BLaER1 (cell line): Measurements from ENCODE around the gene RANGRF.

ENCODE experiments used
- H3K27ac ChIP-seq: shearing (Covaris generic); formaldehyde crosslinking; 2 replicates; pipeline ENCODE4 v1.8.1; 2022
- H3K27me3 ChIP-seq: shearing (Covaris generic); formaldehyde crosslinking; 2 replicates; pipeline ENCODE4 v1.8.1; 2022
- H3K36me3 ChIP-seq: shearing (Covaris generic); formaldehyde crosslinking; 2 replicates; pipeline ENCODE4 v1.8.1; 2022
- H3K4me1 ChIP-seq: shearing (Covaris generic); formaldehyde crosslinking; 2 replicates; pipeline ENCODE4 v1.8.1; 2022
- H3K4me2 ChIP-seq: shearing (Covaris generic); formaldehyde crosslinking; 2 replicates; pipeline ENCODE4 v1.8.1; 2022
- H3K4me3 ChIP-seq: shearing (Covaris generic); formaldehyde crosslinking; 2 replicates; pipeline ENCODE4 v1.8.1; 2022
- H3K9ac ChIP-seq: shearing (Covaris generic); formaldehyde crosslinking; 2 replicates; pipeline ENCODE4 v1.8.1; 2022
- H3K9me3 ChIP-seq: shearing (Covaris generic); formaldehyde crosslinking; 2 replicates; pipeline ENCODE4 v1.8.1; 2022
- H4K20me1 ChIP-seq: shearing (Covaris generic); formaldehyde crosslinking; 2 replicates; pipeline ENCODE4 v1.8.1; 2022
- Cebpa-rat ChIP-seq: shearing (Covaris generic); IDR thresholded peaks from 2 replicates; pipeline ENCODE4 v1.8.1; 2022

The RANGRF gene

DNA sequence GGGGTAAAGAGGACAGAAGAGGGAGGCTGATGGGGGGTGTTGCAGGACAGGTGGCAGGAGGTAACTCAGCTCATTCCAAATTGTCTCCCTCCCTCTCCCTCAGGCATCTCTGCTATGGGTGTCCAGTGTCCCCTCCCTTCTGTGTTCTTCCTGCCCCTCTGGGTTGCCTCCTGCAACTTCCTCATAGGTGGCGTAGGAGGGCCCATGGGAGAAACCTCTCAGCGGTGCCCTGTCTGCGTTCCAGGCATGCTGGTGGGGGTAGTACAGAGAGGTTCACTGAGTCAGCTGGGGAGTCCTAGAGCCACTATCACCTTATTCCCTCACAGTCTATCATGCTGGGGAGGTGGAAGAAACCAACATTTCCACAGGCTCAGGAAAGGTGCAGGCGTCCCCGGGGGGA, 36.5 kb downstream of the RANGRF start:
- H3K27ac ChIP-seq: no peak overlapping the region
- H3K9me3 ChIP-seq: no peaks in the 10 kb centered on the region
- H3K4me3 ChIP-seq: no peak overlapping the region
- H3K4me2 ChIP-seq: no peak overlapping the region
- peaks cover 39% of the 10 kb centered on the region for H3K27me3 ChIP-seq
- no peaks in the 10 kb centered on the region for H4K20me1 ChIP-seq
- peaks cover 17% of the 10 kb centered on the region for H3K4me1 ChIP-seq
- TF ChIP-seq Cebpa-rat: no peak
- no peak overlapping the region for H3K9ac ChIP-seq
- no peaks in the 10 kb centered on the region for H3K36me3 ChIP-seq

DNA sequence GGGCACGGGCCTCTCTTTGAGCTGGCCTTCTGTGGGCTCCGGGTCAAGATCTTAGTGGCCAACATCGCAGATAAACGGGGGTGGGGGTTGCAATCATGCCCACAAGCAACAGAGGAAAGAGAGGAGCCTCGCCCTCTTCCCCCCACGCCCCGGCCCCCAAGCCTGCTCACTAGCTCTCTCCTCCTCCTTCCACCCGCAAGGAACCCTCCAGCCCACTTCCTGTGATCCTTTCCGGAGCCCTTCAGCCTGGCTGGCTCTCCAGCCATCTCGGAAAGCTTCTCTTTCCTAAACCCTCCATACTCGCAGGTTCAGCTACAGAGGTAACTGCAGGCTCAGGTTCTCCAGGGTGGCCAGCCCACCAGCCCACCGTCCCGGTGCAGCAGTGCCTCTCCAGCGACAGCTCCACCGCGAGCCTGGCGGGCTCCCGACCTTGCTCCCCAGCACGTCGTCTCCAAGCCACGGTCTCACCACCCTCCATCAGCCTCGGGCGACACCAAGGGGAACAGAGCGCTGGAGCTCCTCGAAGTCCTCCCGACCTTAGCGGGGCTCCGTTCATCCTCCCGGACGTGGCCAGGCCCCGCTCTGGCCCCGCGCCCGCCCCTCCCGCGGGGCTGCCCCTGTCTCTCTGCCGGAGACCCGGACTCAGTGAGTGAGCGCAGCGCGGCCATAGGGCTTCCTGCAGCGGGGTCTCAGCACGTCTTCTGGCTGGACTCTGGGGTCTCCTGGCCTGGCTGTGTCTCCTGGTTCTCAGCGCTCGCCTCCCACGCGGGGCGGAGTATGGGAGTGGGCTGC, 38.2 kb downstream of the RANGRF start:
- H3K4me3 ChIP-seq: peak overlapping the region; percentile 57
- TF ChIP-seq Cebpa-rat: no peak
- H3K4me2 ChIP-seq: peak overlapping the region; percentile 78
- H3K9ac ChIP-seq: peak overlapping the region; percentile 7; the same call in 1 of the 2 replicates
- peaks cover 17% of the 10 kb centered on the region for H3K4me1 ChIP-seq
- H3K27ac ChIP-seq: no peak overlapping the region
- H3K9me3 ChIP-seq: no peaks in the 10 kb centered on the region
- peaks cover 39% of the 10 kb centered on the region for H3K27me3 ChIP-seq
- H4K20me1 ChIP-seq: no peaks in the 10 kb centered on the region
- H3K36me3 ChIP-seq: no peaks in the 10 kb centered on the region

DNA sequence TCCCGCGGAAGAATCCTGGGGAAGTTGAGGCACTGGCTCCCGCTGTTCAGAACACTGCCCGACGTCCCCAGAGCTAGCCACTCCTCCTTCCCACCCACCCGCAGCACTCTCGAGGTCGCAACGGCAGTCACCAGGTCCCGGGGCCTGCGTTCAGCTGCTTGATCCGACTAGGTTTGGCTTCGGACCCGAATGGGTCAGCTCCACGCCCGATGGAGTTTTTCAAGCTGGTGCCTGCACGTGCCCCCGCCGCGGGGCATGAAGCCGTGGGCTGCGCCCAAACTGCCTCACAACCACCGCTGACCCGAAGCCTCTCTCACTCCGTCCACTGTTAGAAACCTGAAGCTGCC, 38.8 kb downstream of the RANGRF start:
- Histone ChIP-seq H3K36me3 (no peaks in the 10 kb centered on the region), H3K27ac (no peak overlapping the region), H3K4me2 (peak overlapping the region; percentile 78), H3K4me3 (peak overlapping the region; percentile 57), H3K4me1 (peaks cover 17% of the 10 kb centered on the region), H3K9me3 (no peaks in the 10 kb centered on the region), H4K20me1 (no peaks in the 10 kb centered on the region), H3K9ac (no peak overlapping the region), H3K27me3 (peaks cover 39% of the 10 kb centered on the region)
- TF ChIP-seq Cebpa-rat: no peak

DNA sequence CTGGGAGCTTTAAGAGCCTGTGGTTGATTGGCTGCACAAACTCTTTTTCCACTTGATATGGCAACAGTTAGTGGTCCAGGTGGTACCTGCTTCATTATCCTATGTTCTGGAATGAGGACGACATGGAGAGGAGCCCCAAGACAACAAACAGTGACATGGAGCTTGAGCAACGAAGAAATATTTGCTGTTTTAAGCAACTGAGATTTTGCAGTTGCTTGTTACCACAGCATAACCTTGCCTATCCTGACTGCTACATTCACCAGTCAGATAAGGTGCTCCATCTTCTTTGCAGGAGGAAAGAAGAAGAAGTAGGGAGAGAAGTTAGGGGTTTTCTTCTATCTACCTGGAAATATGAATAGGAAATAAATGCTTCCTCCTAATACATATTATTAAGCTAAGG, 43.7 kb downstream of the RANGRF start:
- no peaks in the 10 kb centered on the region for H4K20me1 ChIP-seq
- no peak overlapping the region for H3K27ac ChIP-seq
- peaks cover 13% of the 10 kb centered on the region for H3K27me3 ChIP-seq
- no peaks in the 10 kb centered on the region for H3K9me3 ChIP-seq
- H3K4me1 ChIP-seq: peaks cover 2% of the 10 kb centered on the region
- no peak overlapping the region for H3K9ac ChIP-seq
- no peak for TF ChIP-seq Cebpa-rat
- no peak overlapping the region for H3K4me3 ChIP-seq
- no peak overlapping the region for H3K4me2 ChIP-seq
- no peaks in the 10 kb centered on the region for H3K36me3 ChIP-seq

DNA sequence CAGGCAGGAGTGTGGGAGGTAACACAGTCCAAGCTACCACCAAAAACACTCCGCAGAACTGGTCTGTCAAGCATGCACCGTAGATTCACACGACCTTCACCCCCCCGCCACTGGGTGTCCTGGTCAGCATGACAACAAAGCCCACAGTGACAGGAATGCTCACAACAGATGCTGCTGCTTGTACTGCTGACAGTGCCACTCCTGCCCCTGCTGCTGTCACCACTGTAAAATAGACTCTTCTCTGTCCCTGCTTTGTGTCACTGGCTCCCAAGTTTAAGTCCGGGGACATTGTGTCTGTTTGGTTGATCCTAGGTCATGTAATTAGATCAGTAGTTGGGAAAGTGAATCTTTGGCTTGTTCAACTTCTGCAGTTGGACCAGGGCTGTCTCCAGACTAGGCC, 44.2 kb downstream of the RANGRF start:
- Histone ChIP-seq H3K36me3 (no peaks in the 10 kb centered on the region), H3K9me3 (no peaks in the 10 kb centered on the region), H4K20me1 (no peaks in the 10 kb centered on the region), H3K27me3 (peaks cover 7% of the 10 kb centered on the region), H3K27ac (no peak overlapping the region), H3K4me3 (no peak overlapping the region), H3K4me2 (no peak overlapping the region), H3K4me1 (no peaks in the 10 kb centered on the region), H3K9ac (no peak overlapping the region)
- no peak for TF ChIP-seq Cebpa-rat

DNA sequence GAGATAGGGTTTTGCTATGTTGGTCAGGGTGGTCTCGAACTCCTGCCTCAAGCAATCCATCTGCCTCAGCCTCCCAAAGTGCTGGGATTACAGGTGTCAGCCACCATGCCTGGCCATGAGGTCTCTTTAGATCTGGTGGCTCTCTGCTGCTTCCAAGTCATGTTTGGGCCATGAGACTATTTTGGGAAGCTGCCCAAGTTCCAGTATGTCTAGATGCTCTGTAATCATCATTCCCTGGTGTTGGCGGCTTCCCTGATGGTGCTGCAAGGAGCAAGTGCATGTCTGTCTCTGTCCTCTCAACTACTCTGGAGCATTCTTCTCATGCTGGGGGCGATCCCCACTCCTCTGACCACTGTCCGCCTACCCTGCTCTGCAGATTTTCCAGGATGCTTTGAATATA, 44.8 kb downstream of the RANGRF start:
- H3K27ac ChIP-seq: no peak overlapping the region
- no peaks in the 10 kb centered on the region for H4K20me1 ChIP-seq
- no peaks in the 10 kb centered on the region for H3K36me3 ChIP-seq
- no peak for TF ChIP-seq Cebpa-rat
- peaks cover 1% of the 10 kb centered on the region; the same call in 1 of the 2 replicates for H3K27me3 ChIP-seq
- no peaks in the 10 kb centered on the region for H3K4me1 ChIP-seq
- no peaks in the 10 kb centered on the region for H3K9me3 ChIP-seq
- no peak overlapping the region for H3K4me2 ChIP-seq
- no peak overlapping the region for H3K4me3 ChIP-seq
- no peak overlapping the region for H3K9ac ChIP-seq

DNA sequence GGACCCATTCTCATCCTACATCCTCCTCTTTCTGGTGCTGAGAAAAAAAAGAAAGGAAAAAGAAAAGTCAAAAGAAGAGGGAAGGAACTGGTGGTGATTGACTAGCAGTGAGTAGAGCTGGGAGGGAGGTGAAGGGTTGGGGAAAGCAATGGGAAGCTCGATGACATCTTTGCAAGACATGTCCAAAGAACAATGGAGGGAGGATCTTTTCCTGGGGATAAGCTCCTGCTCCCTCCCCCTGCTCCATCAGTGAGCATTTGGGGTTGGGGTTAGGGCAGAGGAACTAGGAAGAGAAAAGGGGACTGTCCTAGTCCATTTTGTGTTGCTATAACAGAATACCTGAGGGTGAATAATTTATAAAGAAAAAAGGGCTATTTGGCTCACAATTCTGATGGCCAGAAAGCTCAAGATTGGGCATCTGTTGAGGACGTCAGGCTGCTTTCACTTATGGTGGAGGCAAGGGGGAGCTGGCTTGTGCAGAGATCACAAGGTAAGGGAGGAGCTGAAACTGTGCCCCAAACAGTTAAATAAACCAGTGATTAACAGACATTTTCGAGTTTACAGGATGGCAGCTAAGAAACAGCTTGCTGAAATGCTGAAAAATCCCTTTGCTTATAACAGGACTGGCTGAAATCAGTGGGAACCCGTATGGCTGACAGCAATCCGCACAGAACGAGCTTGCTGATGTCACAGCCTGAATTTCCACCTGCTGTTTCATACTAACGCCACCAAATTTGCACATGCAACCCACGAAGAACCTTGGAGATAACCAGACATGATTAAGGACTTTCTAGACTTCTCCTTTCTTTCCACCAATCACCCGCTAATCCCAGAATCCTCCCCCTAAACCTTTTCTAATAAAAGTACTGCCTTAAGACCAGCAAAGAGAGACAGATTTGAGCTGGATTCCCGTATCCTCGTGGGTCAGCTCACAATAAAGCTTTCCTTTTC, 49.6 kb downstream of the RANGRF start:
- Histone ChIP-seq H3K9me3 (no peaks in the 10 kb centered on the region), H3K9ac (no peak overlapping the region), H3K4me1 (no peaks in the 10 kb centered on the region), H4K20me1 (no peaks in the 10 kb centered on the region), H3K36me3 (no peaks in the 10 kb centered on the region), H3K4me2 (no peak overlapping the region), H3K27ac (no peak overlapping the region), H3K27me3 (no peaks in the 10 kb centered on the region), H3K4me3 (no peak overlapping the region)
- TF ChIP-seq Cebpa-rat: no peak

DNA sequence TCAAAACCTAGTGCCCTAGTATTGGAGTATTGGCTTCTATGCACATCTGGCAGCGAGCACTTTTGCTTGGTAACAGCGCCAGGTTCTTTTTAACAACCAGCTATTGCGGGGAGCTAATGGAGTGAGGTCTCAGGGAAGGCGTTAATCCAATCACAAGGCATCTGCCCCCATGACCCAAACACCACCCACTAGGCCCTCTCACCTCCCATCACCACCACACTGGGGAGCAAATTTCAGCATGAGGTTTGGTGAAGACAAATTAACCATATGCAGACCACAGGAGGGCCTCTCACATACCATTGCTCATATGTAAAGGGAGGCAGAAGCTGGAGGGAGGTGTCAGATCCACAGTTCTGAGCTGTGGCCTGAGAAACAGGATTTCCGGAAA, 50.3 kb downstream of the RANGRF start:
- Histone ChIP-seq H3K36me3 (no peaks in the 10 kb centered on the region), H3K27ac (no peak overlapping the region), H3K4me2 (no peak overlapping the region), H3K4me3 (no peak overlapping the region), H3K27me3 (no peaks in the 10 kb centered on the region), H3K4me1 (no peaks in the 10 kb centered on the region), H3K9ac (no peak overlapping the region), H3K9me3 (no peaks in the 10 kb centered on the region), H4K20me1 (no peaks in the 10 kb centered on the region)
- no peak for TF ChIP-seq Cebpa-rat

DNA sequence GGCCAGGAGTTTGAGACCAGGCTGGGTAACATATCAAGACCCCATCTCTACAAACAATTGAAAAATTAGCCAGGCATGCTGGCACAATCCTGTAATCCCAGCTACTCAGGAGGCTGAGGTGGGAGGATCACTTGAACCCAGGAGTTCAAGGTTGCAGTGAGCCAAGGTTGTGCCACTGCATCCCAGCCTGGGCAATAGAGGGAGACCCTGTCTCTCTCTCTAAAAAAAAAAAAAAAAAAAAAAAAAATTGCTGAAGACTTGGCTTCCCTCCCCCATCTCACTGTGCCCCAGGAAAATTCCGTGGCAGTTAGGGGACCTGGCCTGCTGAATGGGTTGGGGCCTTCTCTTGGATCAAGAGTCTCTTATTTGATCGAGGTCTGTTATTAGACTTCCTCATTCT, 51.1 kb downstream of the RANGRF start, which contains the start of gene ODF4:
ODF4 (plus strand) TSS at position 301 of the 400 bp plus-strand sequence. CDS start 212 bp downstream, outside the sequence.
- Histone ChIP-seq H3K4me3 (no peak within 1 kb of the TSS), H3K9ac (no peak within 1 kb of the TSS), H4K20me1 (no peaks in the 10 kb centered on the region), H3K4me2 (no peak within 1 kb of the TSS), H3K4me1 (no peaks in the 10 kb centered on the region), H3K27me3 (no peaks in the 10 kb centered on the region), H3K36me3 (no peaks in the 10 kb centered on the region), H3K27ac (no peak within 1 kb of the TSS), H3K9me3 (no peaks in the 10 kb centered on the region)
- TF ChIP-seq Cebpa-rat: no peak
